H1 (cell line): Measurements from ENCODE around the gene FSTL4. TPM values are rescaled to one million over a fixed set of nuclear protein-coding genes. Genes with fewer than 3 reads are reported as not detected.

ENCODE experiments used
- BCL11A ChIP-seq, 2 experiments: IDR thresholded peaks; one replicate each; pipeline ENCODE4 v1.6.1; 2011; ENCODE audit warnings: low read depth in 2 of 2, low read length in 2 of 2, mild to moderate bottlenecking in 2 of 2
- EZH2 ChIP-seq: fragments of 200-600 bp; sonication (generic); IDR thresholded peaks from 2 replicates; pipeline ENCODE4 v1.7.1; 2012; ENCODE audit warnings: low read depth, mild to moderate bottlenecking, moderate library complexity, low read length, inconsistent platforms; ENCODE audit not compliant: severe bottlenecking
- KDM4A ChIP-seq: IDR thresholded peaks from one replicate; pipeline ENCODE4 v1.7.1; 2012; ENCODE audit warnings: low read depth, mild to moderate bottlenecking, moderate library complexity, low read length, inconsistent platforms; ENCODE audit not compliant: severe bottlenecking
- MAFK ChIP-seq: IDR thresholded peaks from 2 replicates; pipeline ENCODE4 v1.6.1; 2012; ENCODE audit warnings: low read depth, mild to moderate bottlenecking, improper control_type of control experiment, low read length
- polyA plus RNA-seq, 7 experiments: library from polyadenylated mRNA; depleted of rRNA in 3 of 7; stranded (reverse) in 5 of 7; unstranded in 2 of 7; fragments of >200 nt in 5 of 7; fragments of 200-250 nt in 2 of 7; gene quantifications; 1 replicate in 5 of 7; 2 replicates in 1 of 7; 4 replicates in 1 of 7; pipeline versions ENCODE4 v1.2.1 to v1.2.3, GENCODE V29; 2011 to 2013; ENCODE audit warnings: missing spikeins in 2 of 7, mixed read lengths in 2 of 7
- total RNA-seq: library from RNA; stranded (reverse); fragmentation: NEBNext Ultra II Directional; extraction: Animal tissue kit (Norgen Biotek cat#: 25700); gene quantifications from 2 replicates; pipeline ENCODE4 v1.2.1, GENCODE V29; 2021
- TF ChIP-seq, protein P1 (sequence below): fragments of 300-600 bp; sonication (generic); IDR thresholded peaks from 2 replicates; pipeline ENCODE4 v1.7.1; 2012; ENCODE audit warnings: low read length, moderate library complexity, mild to moderate bottlenecking, inconsistent platforms; ENCODE audit not compliant: insufficient replicate concordance

FSTL4 gene
- total and polyA plus RNA-seq, 2 of the 8 experiments (the other 6 are each of a cell fraction or from before 2014, with no cell fraction given) = 3.1 to 4.1 TPM

DNA sequence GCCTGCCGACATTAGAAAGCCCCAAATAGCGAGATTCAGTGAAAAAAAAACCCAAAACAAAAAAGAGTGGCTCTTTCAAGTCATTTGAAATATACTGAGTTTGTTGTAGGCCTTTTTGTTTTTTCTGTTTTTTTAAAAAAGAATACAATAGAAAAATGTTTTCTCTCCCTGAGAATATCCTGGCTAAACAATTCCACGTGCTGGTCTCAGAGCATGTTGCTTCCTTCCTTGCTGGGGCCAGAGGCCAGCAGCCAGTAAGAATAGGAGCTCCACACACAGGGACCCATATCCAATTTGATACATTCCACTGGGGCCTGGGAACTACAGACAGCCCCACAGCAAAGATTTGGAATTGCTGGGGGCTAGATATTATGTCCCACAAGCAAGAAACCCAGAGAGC lies 369.1 kb downstream of the FSTL4 start (continued):
- TF ChIP-seq, protein P1, sequence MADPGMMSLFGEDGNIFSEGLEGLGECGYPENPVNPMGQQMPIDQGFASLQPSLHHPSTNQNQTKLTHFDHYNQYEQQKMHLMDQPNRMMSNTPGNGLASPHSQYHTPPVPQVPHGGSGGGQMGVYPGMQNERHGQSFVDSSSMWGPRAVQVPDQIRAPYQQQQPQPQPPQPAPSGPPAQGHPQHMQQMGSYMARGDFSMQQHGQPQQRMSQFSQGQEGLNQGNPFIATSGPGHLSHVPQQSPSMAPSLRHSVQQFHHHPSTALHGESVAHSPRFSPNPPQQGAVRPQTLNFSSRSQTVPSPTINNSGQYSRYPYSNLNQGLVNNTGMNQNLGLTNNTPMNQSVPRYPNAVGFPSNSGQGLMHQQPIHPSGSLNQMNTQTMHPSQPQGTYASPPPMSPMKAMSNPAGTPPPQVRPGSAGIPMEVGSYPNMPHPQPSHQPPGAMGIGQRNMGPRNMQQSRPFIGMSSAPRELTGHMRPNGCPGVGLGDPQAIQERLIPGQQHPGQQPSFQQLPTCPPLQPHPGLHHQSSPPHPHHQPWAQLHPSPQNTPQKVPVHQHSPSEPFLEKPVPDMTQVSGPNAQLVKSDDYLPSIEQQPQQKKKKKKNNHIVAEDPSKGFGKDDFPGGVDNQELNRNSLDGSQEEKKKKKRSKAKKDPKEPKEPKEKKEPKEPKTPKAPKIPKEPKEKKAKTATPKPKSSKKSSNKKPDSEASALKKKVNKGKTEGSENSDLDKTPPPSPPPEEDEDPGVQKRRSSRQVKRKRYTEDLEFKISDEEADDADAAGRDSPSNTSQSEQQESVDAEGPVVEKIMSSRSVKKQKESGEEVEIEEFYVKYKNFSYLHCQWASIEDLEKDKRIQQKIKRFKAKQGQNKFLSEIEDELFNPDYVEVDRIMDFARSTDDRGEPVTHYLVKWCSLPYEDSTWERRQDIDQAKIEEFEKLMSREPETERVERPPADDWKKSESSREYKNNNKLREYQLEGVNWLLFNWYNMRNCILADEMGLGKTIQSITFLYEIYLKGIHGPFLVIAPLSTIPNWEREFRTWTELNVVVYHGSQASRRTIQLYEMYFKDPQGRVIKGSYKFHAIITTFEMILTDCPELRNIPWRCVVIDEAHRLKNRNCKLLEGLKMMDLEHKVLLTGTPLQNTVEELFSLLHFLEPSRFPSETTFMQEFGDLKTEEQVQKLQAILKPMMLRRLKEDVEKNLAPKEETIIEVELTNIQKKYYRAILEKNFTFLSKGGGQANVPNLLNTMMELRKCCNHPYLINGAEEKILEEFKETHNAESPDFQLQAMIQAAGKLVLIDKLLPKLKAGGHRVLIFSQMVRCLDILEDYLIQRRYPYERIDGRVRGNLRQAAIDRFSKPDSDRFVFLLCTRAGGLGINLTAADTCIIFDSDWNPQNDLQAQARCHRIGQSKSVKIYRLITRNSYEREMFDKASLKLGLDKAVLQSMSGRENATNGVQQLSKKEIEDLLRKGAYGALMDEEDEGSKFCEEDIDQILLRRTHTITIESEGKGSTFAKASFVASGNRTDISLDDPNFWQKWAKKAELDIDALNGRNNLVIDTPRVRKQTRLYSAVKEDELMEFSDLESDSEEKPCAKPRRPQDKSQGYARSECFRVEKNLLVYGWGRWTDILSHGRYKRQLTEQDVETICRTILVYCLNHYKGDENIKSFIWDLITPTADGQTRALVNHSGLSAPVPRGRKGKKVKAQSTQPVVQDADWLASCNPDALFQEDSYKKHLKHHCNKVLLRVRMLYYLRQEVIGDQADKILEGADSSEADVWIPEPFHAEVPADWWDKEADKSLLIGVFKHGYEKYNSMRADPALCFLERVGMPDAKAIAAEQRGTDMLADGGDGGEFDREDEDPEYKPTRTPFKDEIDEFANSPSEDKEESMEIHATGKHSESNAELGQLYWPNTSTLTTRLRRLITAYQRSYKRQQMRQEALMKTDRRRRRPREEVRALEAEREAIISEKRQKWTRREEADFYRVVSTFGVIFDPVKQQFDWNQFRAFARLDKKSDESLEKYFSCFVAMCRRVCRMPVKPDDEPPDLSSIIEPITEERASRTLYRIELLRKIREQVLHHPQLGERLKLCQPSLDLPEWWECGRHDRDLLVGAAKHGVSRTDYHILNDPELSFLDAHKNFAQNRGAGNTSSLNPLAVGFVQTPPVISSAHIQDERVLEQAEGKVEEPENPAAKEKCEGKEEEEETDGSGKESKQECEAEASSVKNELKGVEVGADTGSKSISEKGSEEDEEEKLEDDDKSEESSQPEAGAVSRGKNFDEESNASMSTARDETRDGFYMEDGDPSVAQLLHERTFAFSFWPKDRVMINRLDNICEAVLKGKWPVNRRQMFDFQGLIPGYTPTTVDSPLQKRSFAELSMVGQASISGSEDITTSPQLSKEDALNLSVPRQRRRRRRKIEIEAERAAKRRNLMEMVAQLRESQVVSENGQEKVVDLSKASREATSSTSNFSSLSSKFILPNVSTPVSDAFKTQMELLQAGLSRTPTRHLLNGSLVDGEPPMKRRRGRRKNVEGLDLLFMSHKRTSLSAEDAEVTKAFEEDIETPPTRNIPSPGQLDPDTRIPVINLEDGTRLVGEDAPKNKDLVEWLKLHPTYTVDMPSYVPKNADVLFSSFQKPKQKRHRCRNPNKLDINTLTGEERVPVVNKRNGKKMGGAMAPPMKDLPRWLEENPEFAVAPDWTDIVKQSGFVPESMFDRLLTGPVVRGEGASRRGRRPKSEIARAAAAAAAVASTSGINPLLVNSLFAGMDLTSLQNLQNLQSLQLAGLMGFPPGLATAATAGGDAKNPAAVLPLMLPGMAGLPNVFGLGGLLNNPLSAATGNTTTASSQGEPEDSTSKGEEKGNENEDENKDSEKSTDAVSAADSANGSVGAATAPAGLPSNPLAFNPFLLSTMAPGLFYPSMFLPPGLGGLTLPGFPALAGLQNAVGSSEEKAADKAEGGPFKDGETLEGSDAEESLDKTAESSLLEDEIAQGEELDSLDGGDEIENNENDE = no peak
- TF ChIP-seq MAFK (no peak), KDM4A (no peak), BCL11A (IDR thresholded peaks at IDR 0.05; ENCODE audit: low read depth in 2 of 2, low read length in 2 of 2) (no peak), EZH2 (no peak)
